ENCODE results near the gene PPARA. TPM values are rescaled to one million over a fixed set of nuclear protein-coding genes. Genes with fewer than 3 reads are reported as not detected.

Gene PPARA
- total RNA-seq, 2 donors from 2014 or later = 15.4 to 18.6 TPM

DNA sequence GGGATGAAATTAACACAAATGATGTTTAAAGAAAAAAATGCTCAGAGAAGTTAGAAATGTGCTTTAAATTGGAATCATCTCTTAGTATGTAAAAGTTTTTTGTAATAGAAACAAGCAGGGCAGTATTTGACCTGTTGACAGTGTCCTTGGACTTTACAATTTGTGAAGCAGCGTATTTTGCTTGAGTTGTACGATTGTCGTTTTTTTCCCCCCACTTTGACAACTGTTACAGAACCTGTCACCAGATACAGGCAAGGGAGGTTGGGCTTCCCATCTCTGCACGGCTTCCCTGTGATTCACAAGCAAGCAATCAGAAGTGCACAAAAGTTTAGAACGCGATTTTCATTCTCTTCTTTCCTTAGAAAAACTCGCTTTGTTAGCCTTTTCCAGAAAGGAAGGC lies 8.9 kb downstream of the PPARA start:
- Histone ChIP-seq H3K27me3 (ENCODE audit: control insufficient read depth, insufficient read depth, low read length, poor library complexity, severe bottlenecking) (no peaks in the 10 kb centered on the region), H3K27ac (ENCODE audit: low read depth, low read length) (no peak overlapping the region), H3K9ac (ENCODE audit: extremely low read depth, low read length, poor library complexity, severe bottlenecking) (no peak overlapping the region), H3K4me1 (ENCODE audit: control insufficient read depth, insufficient read depth, low read length) (no peaks in the 10 kb centered on the region), H3K4me3 (ENCODE audit: low read length) (no peak overlapping the region), H3K9me3 (ENCODE audit: control insufficient read depth, low read length) (no peaks in the 10 kb centered on the region), H3K36me3 (ENCODE audit: control insufficient read depth, insufficient read depth, low read length) (no peaks in the 10 kb centered on the region)
- WGBS, 2 experiments (ENCODE audit: insufficient coverage in 1 of 2, insufficient read length in 1 of 2) = 90 to 95% methylated on average over 7 of the region's 7 CpGs
- TF ChIP-seq, protein P1, sequence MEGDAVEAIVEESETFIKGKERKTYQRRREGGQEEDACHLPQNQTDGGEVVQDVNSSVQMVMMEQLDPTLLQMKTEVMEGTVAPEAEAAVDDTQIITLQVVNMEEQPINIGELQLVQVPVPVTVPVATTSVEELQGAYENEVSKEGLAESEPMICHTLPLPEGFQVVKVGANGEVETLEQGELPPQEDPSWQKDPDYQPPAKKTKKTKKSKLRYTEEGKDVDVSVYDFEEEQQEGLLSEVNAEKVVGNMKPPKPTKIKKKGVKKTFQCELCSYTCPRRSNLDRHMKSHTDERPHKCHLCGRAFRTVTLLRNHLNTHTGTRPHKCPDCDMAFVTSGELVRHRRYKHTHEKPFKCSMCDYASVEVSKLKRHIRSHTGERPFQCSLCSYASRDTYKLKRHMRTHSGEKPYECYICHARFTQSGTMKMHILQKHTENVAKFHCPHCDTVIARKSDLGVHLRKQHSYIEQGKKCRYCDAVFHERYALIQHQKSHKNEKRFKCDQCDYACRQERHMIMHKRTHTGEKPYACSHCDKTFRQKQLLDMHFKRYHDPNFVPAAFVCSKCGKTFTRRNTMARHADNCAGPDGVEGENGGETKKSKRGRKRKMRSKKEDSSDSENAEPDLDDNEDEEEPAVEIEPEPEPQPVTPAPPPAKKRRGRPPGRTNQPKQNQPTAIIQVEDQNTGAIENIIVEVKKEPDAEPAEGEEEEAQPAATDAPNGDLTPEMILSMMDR (conservative IDR thresholded peaks at IDR 0.05) = no peak
- no peak overlapping the region for H3K27ac Mint-ChIP-seq
- H3K4me3 Mint-ChIP-seq = no peak overlapping the region
- peaks cover 4% of the 10 kb centered on the region for H3K4me1 Mint-ChIP-seq
- H3K27me3 Mint-ChIP-seq (ENCODE audit: insufficient read depth) = no peaks in the 10 kb centered on the region
- H3K36me3 Mint-ChIP-seq (ENCODE audit: low read depth) = peaks cover 28% of the 10 kb centered on the region
- DNase-seq = no peak
- H3K9me3 Mint-ChIP-seq = no peaks in the 10 kb centered on the region

DNA sequence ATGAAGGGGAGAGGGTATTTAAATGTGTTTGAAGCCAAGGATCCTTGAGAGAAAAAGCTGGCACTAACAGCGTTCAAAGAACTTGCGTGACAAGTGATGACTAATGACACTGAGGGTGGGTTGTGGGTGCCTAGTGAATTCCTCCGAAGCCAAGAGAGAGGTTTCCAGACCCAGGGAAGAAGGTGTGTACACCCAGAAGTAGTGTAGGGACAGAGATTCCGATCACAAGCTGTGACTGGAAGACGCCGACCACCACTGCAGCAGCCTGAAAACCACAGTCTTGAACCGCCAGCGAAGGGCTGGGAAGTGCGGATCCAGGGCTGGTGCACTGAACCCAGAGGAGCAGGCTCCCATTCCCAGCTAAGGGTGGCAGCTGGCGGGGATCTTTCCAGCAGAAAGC lies 9.5 kb downstream of the PPARA start:
- H3K4me1 ChIP-seq (ENCODE audit: control insufficient read depth, insufficient read depth, low read length) = no peaks in the 10 kb centered on the region
- peaks cover 4% of the 10 kb centered on the region for H3K4me1 Mint-ChIP-seq
- no peaks in the 10 kb centered on the region for H3K27me3 Mint-ChIP-seq (ENCODE audit: insufficient read depth)
- H3K4me3 Mint-ChIP-seq = no peak overlapping the region
- H3K36me3 ChIP-seq (ENCODE audit: control insufficient read depth, insufficient read depth, low read length) = no peaks in the 10 kb centered on the region
- H3K9ac ChIP-seq (ENCODE audit: extremely low read depth, low read length, poor library complexity, severe bottlenecking) = no peak overlapping the region
- H3K27ac Mint-ChIP-seq = no peak overlapping the region
- no peaks in the 10 kb centered on the region for H3K9me3 Mint-ChIP-seq
- peaks cover 28% of the 10 kb centered on the region for H3K36me3 Mint-ChIP-seq (ENCODE audit: low read depth)
- H3K4me3 ChIP-seq (ENCODE audit: low read length) = no peak overlapping the region
- WGBS, 2 experiments (ENCODE audit: insufficient coverage in 1 of 2, insufficient read length in 1 of 2) = 91 to 93% methylated on average over 9 to 10 of the region's 10 CpGs
- TF ChIP-seq, protein P1 (conservative IDR thresholded peaks at IDR 0.05) = no peak
- no peaks in the 10 kb centered on the region for H3K27me3 ChIP-seq (ENCODE audit: control insufficient read depth, insufficient read depth, low read length, poor library complexity, severe bottlenecking)
- H3K9me3 ChIP-seq (ENCODE audit: control insufficient read depth, low read length) = no peaks in the 10 kb centered on the region
- no peak overlapping the region for H3K27ac ChIP-seq (ENCODE audit: low read depth, low read length)
- DNase-seq = no peak

DNA sequence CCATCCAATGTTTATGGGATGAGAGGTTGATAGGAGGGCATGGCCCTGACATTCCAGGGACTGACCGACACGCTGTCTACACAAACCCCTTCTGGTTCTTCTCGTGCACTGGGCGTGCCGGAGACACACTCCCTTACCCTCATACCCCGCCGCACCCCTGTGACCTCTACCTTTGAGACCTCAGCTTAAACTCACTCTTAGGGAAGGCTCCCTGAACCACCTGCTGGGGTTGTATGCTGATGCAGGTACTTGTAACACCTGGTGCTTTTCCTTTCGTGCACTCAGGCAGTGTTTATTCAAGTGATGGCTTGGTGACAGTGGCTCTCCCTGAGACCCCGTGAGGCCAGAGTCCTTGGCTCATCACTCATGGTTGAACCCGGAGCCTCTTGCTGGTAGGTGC lies 12.0 kb downstream of the PPARA start:
- H3K27me3 ChIP-seq (ENCODE audit: control insufficient read depth, insufficient read depth, low read length, poor library complexity, severe bottlenecking) = no peaks in the 10 kb centered on the region
- H3K9me3 Mint-ChIP-seq = no peaks in the 10 kb centered on the region
- no peak for DNase-seq
- 84 to 91% methylated on average over 4 to 10 of the region's 10 CpGs for WGBS, 2 experiments (ENCODE audit: insufficient coverage in 1 of 2, insufficient read length in 1 of 2)
- H3K36me3 Mint-ChIP-seq (ENCODE audit: low read depth) = peaks cover 15% of the 10 kb centered on the region
- H3K27ac Mint-ChIP-seq = no peak overlapping the region
- H3K4me3 Mint-ChIP-seq = no peak overlapping the region
- no peaks in the 10 kb centered on the region for H3K9me3 ChIP-seq (ENCODE audit: control insufficient read depth, low read length)
- no peaks in the 10 kb centered on the region for H3K36me3 ChIP-seq (ENCODE audit: control insufficient read depth, insufficient read depth, low read length)
- H3K4me1 Mint-ChIP-seq = peaks cover 4% of the 10 kb centered on the region
- H3K27ac ChIP-seq (ENCODE audit: low read depth, low read length) = no peak overlapping the region
- TF ChIP-seq, protein P1 (conservative IDR thresholded peaks at IDR 0.05) = no peak
- H3K27me3 Mint-ChIP-seq (ENCODE audit: insufficient read depth) = no peaks in the 10 kb centered on the region
- no peaks in the 10 kb centered on the region for H3K4me1 ChIP-seq (ENCODE audit: control insufficient read depth, insufficient read depth, low read length)
- no peak overlapping the region for H3K4me3 ChIP-seq (ENCODE audit: low read length)
- no peak overlapping the region for H3K9ac ChIP-seq (ENCODE audit: extremely low read depth, low read length, poor library complexity, severe bottlenecking)
